Ovary (tissue), 9 donors: ENCODE results near the gene CHD9NB. TPM values are rescaled to one million over a fixed set of nuclear protein-coding genes. Genes with fewer than 3 reads are reported as not detected.

ENCODE experiments used
- DNase-seq, 5 donors: peaks; one replicate each; pipeline ENCODE4 v3.0.0-alpha.2; 2019 to 2020
- H3K27ac ChIP-seq, 2 donors: fragments of 200-600 bp; one replicate each; pipeline versions ENCODE4 v1.5.1 to v1.8.0; 2019 to 2022
- H3K27me3 ChIP-seq: fragments of 200-600 bp; one replicate; pipeline ENCODE4 v1.8.0; 2022
- H3K36me3 ChIP-seq: fragments of 200-600 bp; sonication (generic); one replicate; pipeline ENCODE4 v1.5.1; 2019
- H3K4me1 ChIP-seq: one replicate; pipeline ENCODE4 v1.8.1; 2013; ENCODE audit warnings: mild to moderate bottlenecking, moderate library complexity; ENCODE audit not compliant: insufficient read depth
- H3K4me3 ChIP-seq: fragments of 200-600 bp; sonication (generic); one replicate; pipeline ENCODE4 v1.5.1; 2017
- H3K9me3 ChIP-seq, 2 donors: fragments of 200-600 bp in 1 of 2; sonication (generic) in 1 of 2; one replicate each; pipeline versions ENCODE4 v1.5.1 to v1.8.1; 2013 to 2019; ENCODE audit warnings: mild to moderate bottlenecking in 1 of 2, moderate library complexity in 1 of 2
- EP300 ChIP-seq: sonication (generic); formaldehyde crosslinking; IDR thresholded peaks from one replicate; pipeline ENCODE4 v1.6.1; 2017; ENCODE audit warnings: antibody characterized with exemption
- POLR2A ChIP-seq: fragments of 450-650 bp; IDR thresholded peaks from one replicate; pipeline ENCODE4 v1.6.1; 2017; ENCODE audit warnings: antibody characterized with exemption, mild to moderate bottlenecking, moderate library complexity
- WGBS, 3 donors: extraction: QIAGEN DNeasy Blood & Tissue Kit in 1 of 3; methylation state at CpG; one replicate each; pipeline versions ENCODE4 v1.1.5 to v1.1.7; 2013 to 2017; 5-methylcytosine and 5-hydroxymethylcytosine counted together
- intact Hi-C, 4 donors: fragments of 100-400 bp; cut with DNase I; formaldehyde crosslinking; loops; one replicate each; pipeline versions ENCODE4 v1.11.0 to v1.15.1; 2022 to 2023
- polyA plus RNA-seq, 2 donors: library from polyadenylated mRNA; stranded (reverse); fragments of 200-250 nt in 1 of 2; fragments of 350-450 nt in 1 of 2; fragmentation: Illumina TruSeq in 1 of 2; extraction: RNeasy Lipid Tissue Mini Kit (QIAGEN cat#74804) in 1 of 2; gene quantifications; one replicate each; pipeline ENCODE4 v1.2.3, GENCODE V29; 2013 to 2014
- total RNA-seq, 7 donors: library from RNA; depleted of rRNA in 2 of 7; stranded (reverse); fragments of >200 nt in 2 of 7; fragmentation: NEBNext Ultra II Directional in 3 of 7; extraction: Animal tissue kit (Norgen Biotek cat#: 25700) in 3 of 7; gene quantifications; one replicate each; pipeline versions ENCODE4 v1.1.0 to v1.2.4, GENCODE V29; 2016 to 2023
- TF ChIP-seq, protein P1 (sequence below), 3 donors: fragments of 450-650 bp in 2 of 3; fragments of 200-600 bp in 1 of 3; IDR thresholded peaks; one replicate each; pipeline versions ENCODE4 v1.5.1 to v1.8.0; 2016 to 2022; ENCODE audit warnings: antibody characterized with exemption in 3 of 3, mild to moderate bottlenecking in 1 of 3
- donor health status: DM: no; HTN: no; CAD: no; lungs with moderate emphysema.
- donor health status: DM: no; HTN: no; CAD: no.
- donor health status: Bipolar disorder and iron deficiency.
- donor health status: DM: yes; HTN: yes; CAD: no.
- donor health status: DM: no; HTN: no; CAD: no.
- donor health status: DM: yes; HTN: yes; CAD: no.

CHD9NB gene
- total and polyA plus RNA-seq, 9 donors: 0.15 to 91.1 (median 1.6) TPM; not detected in 1

DNA sequence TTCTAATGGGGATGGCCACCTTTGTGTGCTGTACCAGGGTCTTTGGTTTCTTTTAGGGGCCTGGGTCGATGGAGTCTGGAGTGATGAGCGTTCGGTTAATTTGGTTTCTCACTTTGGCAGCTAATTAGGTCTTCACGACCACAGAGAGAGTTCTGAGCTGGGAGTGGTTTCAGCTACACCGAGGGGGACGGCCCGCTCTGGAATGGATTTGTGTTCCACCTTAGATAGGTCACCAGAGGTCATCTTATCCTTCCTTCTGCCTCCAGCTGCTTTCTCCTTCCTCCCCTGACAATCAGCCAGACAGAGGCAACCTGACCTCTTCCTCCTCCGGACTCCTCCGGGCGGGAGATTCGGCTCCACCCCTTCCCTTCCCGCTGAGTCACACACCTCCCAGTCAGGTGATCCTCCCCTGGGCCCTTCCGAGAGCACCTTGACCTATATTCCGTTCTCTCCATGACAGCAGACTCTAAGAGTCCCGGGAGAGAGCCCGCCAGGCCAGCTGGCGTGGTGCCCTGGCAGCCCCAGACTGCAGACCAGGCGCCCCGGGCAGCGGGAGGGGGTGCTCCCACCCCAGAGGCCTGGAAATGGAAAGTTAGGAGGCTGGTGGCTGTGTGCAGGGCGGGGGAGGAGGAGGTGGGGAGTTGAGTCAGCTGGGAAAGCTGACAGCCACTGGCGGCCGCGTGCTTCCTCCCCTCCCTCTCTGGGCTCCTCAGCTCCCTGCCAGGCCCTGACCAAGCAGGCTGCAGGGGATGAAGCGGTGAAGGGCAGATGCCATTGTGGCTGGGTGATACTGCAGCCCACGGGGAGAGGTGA, 46.8 kb upstream of the CHD9NB start:
- Histone ChIP-seq H3K27ac (peak overlapping the region; percentile 58 to 92), H3K4me1 (peaks cover 14% of the 10 kb centered on the region), H3K9me3 (no peaks in the 10 kb centered on the region), H3K4me3 (peak overlapping the region; percentile 42), H3K36me3 (no peaks in the 10 kb centered on the region), H3K27me3 (no peaks in the 10 kb centered on the region)
- 1% methylated on average over 26 of the region's 26 CpGs for WGBS, 3 donors
- peak; percentile 75 for TF ChIP-seq EP300
- TF ChIP-seq, protein P1, sequence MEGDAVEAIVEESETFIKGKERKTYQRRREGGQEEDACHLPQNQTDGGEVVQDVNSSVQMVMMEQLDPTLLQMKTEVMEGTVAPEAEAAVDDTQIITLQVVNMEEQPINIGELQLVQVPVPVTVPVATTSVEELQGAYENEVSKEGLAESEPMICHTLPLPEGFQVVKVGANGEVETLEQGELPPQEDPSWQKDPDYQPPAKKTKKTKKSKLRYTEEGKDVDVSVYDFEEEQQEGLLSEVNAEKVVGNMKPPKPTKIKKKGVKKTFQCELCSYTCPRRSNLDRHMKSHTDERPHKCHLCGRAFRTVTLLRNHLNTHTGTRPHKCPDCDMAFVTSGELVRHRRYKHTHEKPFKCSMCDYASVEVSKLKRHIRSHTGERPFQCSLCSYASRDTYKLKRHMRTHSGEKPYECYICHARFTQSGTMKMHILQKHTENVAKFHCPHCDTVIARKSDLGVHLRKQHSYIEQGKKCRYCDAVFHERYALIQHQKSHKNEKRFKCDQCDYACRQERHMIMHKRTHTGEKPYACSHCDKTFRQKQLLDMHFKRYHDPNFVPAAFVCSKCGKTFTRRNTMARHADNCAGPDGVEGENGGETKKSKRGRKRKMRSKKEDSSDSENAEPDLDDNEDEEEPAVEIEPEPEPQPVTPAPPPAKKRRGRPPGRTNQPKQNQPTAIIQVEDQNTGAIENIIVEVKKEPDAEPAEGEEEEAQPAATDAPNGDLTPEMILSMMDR (IDR thresholded peaks at IDR 0.05): no peak
- peak; percentile 91 to 93 (median 91) for DNase-seq
- intact Hi-C loops: loop anchor here in 1 of 4 donors (5.0 kb wide), 1 partner anchor 33 kb away; no protein-coding TSS in a partner anchor

DNA sequence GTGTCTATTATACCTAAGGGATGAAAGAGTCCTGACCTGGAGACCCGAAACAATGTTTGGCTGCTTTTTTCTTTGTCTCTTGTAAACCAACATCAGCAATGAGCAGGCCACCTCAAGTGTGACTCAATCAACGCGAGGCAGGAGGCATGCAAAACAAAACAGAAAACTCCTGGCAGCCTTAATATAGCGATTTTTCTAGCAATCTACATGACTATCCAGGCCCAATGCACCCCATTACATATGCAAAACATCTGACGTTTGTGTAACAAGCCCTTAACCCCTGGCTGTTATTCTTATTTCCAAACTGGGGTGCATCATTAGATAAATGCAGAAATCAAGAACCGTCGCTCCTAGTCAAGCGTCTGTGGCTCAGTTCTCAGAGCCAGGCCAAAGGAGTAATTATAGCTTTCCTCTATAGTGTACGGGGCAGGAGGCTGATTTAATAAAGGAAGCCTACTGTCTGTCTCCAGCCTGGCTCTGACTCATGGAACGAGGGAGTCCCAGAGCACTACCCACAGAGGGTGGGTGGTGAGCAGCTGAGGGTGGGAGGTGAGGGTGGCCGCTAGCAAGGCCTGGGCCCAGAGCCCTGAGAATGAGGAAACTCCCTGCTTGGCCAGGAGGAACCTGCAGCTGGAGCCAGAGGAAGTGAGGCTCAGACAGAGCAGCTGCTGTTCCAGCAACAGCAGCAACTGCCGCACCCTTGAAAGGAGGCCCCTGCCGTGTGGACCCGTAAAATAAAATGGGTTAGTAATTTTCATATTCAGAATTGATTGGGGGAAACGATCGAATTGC, 46.0 kb upstream of the CHD9NB start:
- DNase-seq: peak; percentile 82 to 89 (median 86)
- H3K4me1 ChIP-seq: peaks cover 14% of the 10 kb centered on the region
- no peaks in the 10 kb centered on the region for H3K27me3 ChIP-seq
- H3K4me3 ChIP-seq: peak overlapping the region; percentile 42
- WGBS, 3 donors: 5 to 6% (median 6%) methylated on average over 16 of the region's 16 CpGs
- H3K9me3 ChIP-seq: no peaks in the 10 kb centered on the region
- intact Hi-C loops: loop anchor here in 1 of 4 donors (5.0 kb wide), 1 partner anchor 34 kb away; no protein-coding TSS in a partner anchor
- no peak for TF ChIP-seq EP300
- peak; percentile 32 for TF ChIP-seq POLR2A
- TF ChIP-seq, protein P1 (IDR thresholded peaks at IDR 0.05): no peak
- peak overlapping the region; percentile 58 to 92 for H3K27ac ChIP-seq
- no peaks in the 10 kb centered on the region for H3K36me3 ChIP-seq

DNA sequence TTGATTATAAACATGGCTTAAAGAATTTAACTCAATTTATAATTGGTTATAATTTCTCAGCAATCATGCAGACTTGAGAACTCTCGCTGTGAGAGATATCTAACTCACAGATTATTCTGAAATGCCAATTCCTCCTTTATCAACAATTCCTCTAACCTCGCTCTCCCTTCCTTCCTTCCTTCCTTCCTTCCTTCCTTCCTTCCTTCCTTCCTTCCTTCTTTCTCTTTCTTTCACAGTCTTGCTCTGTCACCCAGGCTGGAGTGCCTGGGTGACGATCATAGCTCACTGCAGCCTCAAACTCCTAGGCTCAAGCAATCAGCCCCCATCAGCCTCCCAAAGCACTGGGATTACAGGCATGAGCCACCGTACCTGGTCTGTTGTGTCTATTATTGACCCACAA, 44.5 kb upstream of the CHD9NB start:
- Histone ChIP-seq H3K27me3 (no peaks in the 10 kb centered on the region), H3K27ac (no peak overlapping the region), H3K4me1 (peaks cover 14% of the 10 kb centered on the region), H3K36me3 (no peaks in the 10 kb centered on the region), H3K4me3 (no peak overlapping the region), H3K9me3 (no peaks in the 10 kb centered on the region)
- intact Hi-C loops: loop anchor here in 1 of 4 donors (5.0 kb wide), 1 partner anchor 35 kb away; no protein-coding TSS in a partner anchor
- DNase-seq: no peak
- WGBS, 3 donors: 91 to 95% (median 93%) methylated on average over 4 of the region's 4 CpGs
- TF ChIP-seq EP300 (no peak), POLR2A (no peak)
- TF ChIP-seq, protein P1 (IDR thresholded peaks at IDR 0.05): no peak

DNA sequence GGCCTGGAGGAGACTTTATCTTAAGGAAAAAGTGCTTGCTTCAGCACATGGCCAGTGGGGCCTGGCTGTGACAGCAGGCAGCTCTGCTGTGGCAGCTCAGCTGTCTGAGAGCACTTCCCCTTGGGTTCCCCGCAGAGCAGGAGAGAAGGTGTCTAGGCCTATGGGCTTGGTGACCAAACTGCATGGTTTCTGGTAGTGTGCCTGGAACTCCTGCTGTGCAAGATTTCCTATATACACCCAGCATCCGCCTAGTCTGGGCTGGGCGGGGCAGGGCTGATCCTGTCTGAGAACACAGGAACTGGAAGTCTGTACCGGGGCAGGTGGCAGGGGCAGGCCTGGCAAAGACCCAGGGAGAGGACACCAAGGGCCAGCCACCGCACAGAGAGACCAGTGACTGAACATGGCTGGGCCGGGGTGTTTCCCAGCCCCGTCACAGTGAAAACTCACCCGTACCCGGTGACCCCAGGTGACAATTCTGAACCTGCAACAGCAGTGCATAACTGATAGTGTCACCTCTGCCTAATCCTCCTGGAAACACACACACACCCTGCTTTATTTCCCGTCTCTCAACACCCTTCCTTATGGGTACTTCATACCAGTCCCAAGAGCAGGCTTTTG, 41.4 kb upstream of the CHD9NB start:
- DNase-seq: peak in 2 of 5 donors; percentile 40 to 41
- WGBS, 3 donors: 83 to 96% (median 91%) methylated on average over 10 of the region's 10 CpGs
- intact Hi-C loops: loop anchor here in 1 of 4 donors (5.0 kb wide), 1 partner anchor 38 kb away; no protein-coding TSS in a partner anchor

More for the DNA sequence above, 41.4 kb upstream of the CHD9NB start:
- Histone ChIP-seq H3K4me3 (no peak overlapping the region), H3K4me1 (peaks cover 21% of the 10 kb centered on the region), H3K27me3 (no peaks in the 10 kb centered on the region), H3K27ac (no peak overlapping the region), H3K36me3 (no peaks in the 10 kb centered on the region), H3K9me3 (no peaks in the 10 kb centered on the region)
- TF ChIP-seq, protein P1 (IDR thresholded peaks at IDR 0.05): no peak
- TF ChIP-seq POLR2A (no peak), EP300 (no peak)
